GM12892 (cell line): Measurements from ENCODE around the gene PHF20.
"Not testable (repeated sequence)": the region's sequence is repeated elsewhere in the genome, so short reads cannot be mapped to it uniquely, and the experiment has no call there.

Source experiments
- DNase-seq: peaks from one replicate; pipeline ENCODE4 v3.0.0; 2011; ENCODE audit not compliant: insufficient read length
- FAIRE-seq: peaks from 2 replicates; lab custom pipeline; 2011; peaks lifted over from hg19 to GRCh38; lab: Jason Lieb, UNC
- POLR2A ChIP-seq: IDR thresholded peaks from 2 replicates; pipeline ENCODE4 v1.6.1; 2011; ENCODE audit warnings: low read depth, low read length, control low read depth
- POLR2AphosphoS5 ChIP-seq: IDR thresholded peaks from 2 replicates; pipeline ENCODE4 v1.6.1; 2011; ENCODE audit warnings: low read depth, low read length, control low read depth
- TAF1 ChIP-seq: IDR thresholded peaks from 2 replicates; pipeline ENCODE4 v1.6.1; 2011; ENCODE audit warnings: low read depth, mild to moderate bottlenecking, control low read depth, low read length, borderline replicate concordance

The PHF20 gene

GRCh38 chr20:35742741-35743523, 28.9 kb upstream of the PHF20 start:
- peak; percentile 27 for FAIRE-seq
- no peak for DNase-seq
- TF ChIP-seq POLR2AphosphoS5 (peak; percentile 72; the same call in 1 of the 2 replicates), POLR2A (peak; percentile 73), TAF1 (no peak)

- TF ChIP-seq POLR2A (no peak), POLR2AphosphoS5 (no peak; the same call in 1 of the 2 replicates), TAF1 (no peak)
- no peak for FAIRE-seq
- DNase-seq: no peak
Measured at GRCh38 chr20:35743693-35744491, 27.9 kb upstream of the PHF20 start.

GRCh38 chr20:35744492-35744841, 27.3 kb upstream of the PHF20 start:
- DNase-seq, FAIRE-seq: not testable (repeated sequence)

GRCh38 chr20:35750611-35751010, 21.2 kb upstream of the PHF20 start:
- FAIRE-seq (no peak), DNase-seq (no peak)
- TF ChIP-seq POLR2A (no peak), POLR2AphosphoS5 (no peak), TAF1 (no peak)

- DNase-seq (no peak), FAIRE-seq (no peak)
- TF ChIP-seq POLR2A: no peak
- no peak for TF ChIP-seq TAF1
- TF ChIP-seq POLR2AphosphoS5: no peak
Measured at GRCh38 chr20:35756404-35756803, 15.4 kb upstream of the PHF20 start.

GRCh38 chr20:35757098-35757705, 14.6 kb upstream of the PHF20 start:
- FAIRE-seq (no peak), DNase-seq (no peak)
- no peak for TF ChIP-seq TAF1
- no peak for TF ChIP-seq POLR2A
- TF ChIP-seq POLR2AphosphoS5: no peak

GRCh38 chr20:35761548-35761947, 10.3 kb upstream of the PHF20 start:
- DNase-seq, FAIRE-seq: not testable (repeated sequence)

- TF ChIP-seq POLR2A: no peak
- TF ChIP-seq TAF1: no peak
- no peak for TF ChIP-seq POLR2AphosphoS5
- no peak for FAIRE-seq
- DNase-seq: no peak
Measured at GRCh38 chr20:35762461-35762860, 9.4 kb upstream of the PHF20 start.

- FAIRE-seq, DNase-seq: not testable (repeated sequence)
Measured at GRCh38 chr20:35764936-35765335, 6.9 kb upstream of the PHF20 start.

- DNase-seq: no peak
- no peak for TF ChIP-seq POLR2AphosphoS5
- no peak for FAIRE-seq
Measured at GRCh38 chr20:35766843-35767242, 5.0 kb upstream of the PHF20 start.

GRCh38 chr20:35767683-35768481, 3.9 kb upstream of the PHF20 start:
- FAIRE-seq (peak; percentile 91), DNase-seq (peak; percentile 65)
- peak; percentile 88 for TF ChIP-seq POLR2A
- TF ChIP-seq TAF1: peak; percentile 75
- peak; percentile 90 for TF ChIP-seq POLR2AphosphoS5
